Mesenchymal stem cell (in vitro differentiated cells and primary cell): ENCODE measurements around the gene KLF16.

Experiments used
- DNase-seq: peaks from one replicate; pipeline ENCODE4 v3.0.0-alpha.2; 2013
- H2AFZ ChIP-seq: one replicate; pipeline ENCODE4 v1.6.1; 2013; ENCODE audit warnings: low read depth, mild to moderate bottlenecking, control low read depth, inconsistent platforms, low read length, moderate library complexity
- H2AK5ac ChIP-seq: 2 replicates; pipeline ENCODE4 v1.6.1; 2013; ENCODE audit warnings: low read length, moderate library complexity, mild to moderate bottlenecking, inconsistent platforms; ENCODE audit not compliant: severe bottlenecking
- H2BK120ac ChIP-seq: one replicate; pipeline ENCODE4 v1.6.1; 2013; ENCODE audit warnings: low read depth, mild to moderate bottlenecking, inconsistent platforms, low read length, moderate library complexity
- H2BK12ac ChIP-seq, 2 experiments: one replicate each; pipeline ENCODE4 v1.6.1; 2013; ENCODE audit warnings: inconsistent platforms in 2 of 2, low read length in 2 of 2, mild to moderate bottlenecking in 2 of 2, moderate library complexity in 2 of 2, control low read depth in 1 of 2
- H2BK15ac ChIP-seq: one replicate; pipeline ENCODE4 v1.6.1; 2013; ENCODE audit warnings: mild to moderate bottlenecking, low read depth, inconsistent platforms; ENCODE audit not compliant: poor library complexity, severe bottlenecking
- H2BK5ac ChIP-seq: 2 replicates; pipeline ENCODE4 v1.6.1; 2013; ENCODE audit warnings: low read depth, mild to moderate bottlenecking, low read length, control low read depth, inconsistent platforms; ENCODE audit not compliant: poor library complexity, severe bottlenecking
- H3K14ac ChIP-seq, 2 experiments: one replicate each; pipeline ENCODE4 v1.6.1; 2013; ENCODE audit warnings: inconsistent platforms in 2 of 2, low read length in 2 of 2, control low read depth in 1 of 2, mild to moderate bottlenecking in 1 of 2, moderate library complexity in 1 of 2
- H3K18ac ChIP-seq, 2 experiments: one replicate each; pipeline ENCODE4 v1.6.1; 2013; ENCODE audit warnings: inconsistent platforms in 2 of 2, low read length in 2 of 2, control low read depth in 1 of 2, low read depth in 1 of 2, mild to moderate bottlenecking in 1 of 2
- H3K23ac ChIP-seq, 2 experiments: one replicate each; pipeline ENCODE4 v1.6.1; 2013; ENCODE audit warnings: inconsistent platforms in 2 of 2, low read length in 2 of 2, mild to moderate bottlenecking in 2 of 2, moderate library complexity in 2 of 2, control low read depth in 1 of 2
- H3K27ac ChIP-seq: 2 replicates; pipeline ENCODE4 v1.5.1; 2013; ENCODE audit warnings: mild to moderate bottlenecking, moderate library complexity, low read length, control low read depth, inconsistent platforms; ENCODE audit not compliant: poor library complexity, severe bottlenecking
- H3K27me3 ChIP-seq, 2 experiments: 2 replicates each; pipeline versions ENCODE4 v1.6.1 to v1.7.0; 2013; ENCODE audit warnings: low read length in 2 of 2, mild to moderate bottlenecking in 2 of 2, moderate library complexity in 2 of 2, control low read depth in 1 of 2, inconsistent platforms in 1 of 2; ENCODE audit not compliant: control insufficient read depth in 1 of 2, insufficient read depth in 1 of 2
- H3K36me3 ChIP-seq, 2 experiments: 2 replicates each; pipeline versions ENCODE4 v1.6.1 to v1.7.0; 2013; ENCODE audit warnings: low read length in 2 of 2, control low read depth in 1 of 2, inconsistent platforms in 1 of 2, low read depth in 1 of 2, mild to moderate bottlenecking in 1 of 2; ENCODE audit not compliant: insufficient read depth in 2 of 2, control insufficient read depth in 1 of 2
- H3K4ac ChIP-seq, 2 experiments: one replicate each; pipeline ENCODE4 v1.6.1; 2013; ENCODE audit warnings: inconsistent platforms in 2 of 2, low read length in 2 of 2, mild to moderate bottlenecking in 2 of 2, moderate library complexity in 2 of 2, control low read depth in 1 of 2, low read depth in 1 of 2
- H3K4me1 ChIP-seq: 2 replicates; pipeline ENCODE4 v1.6.1; 2013; ENCODE audit warnings: low read depth, low read length, control low read depth; ENCODE audit not compliant: control insufficient read depth, insufficient read depth
- H3K4me2 ChIP-seq: 2 replicates; pipeline ENCODE4 v1.6.1; 2013; ENCODE audit warnings: low read length, mild to moderate bottlenecking, inconsistent platforms; ENCODE audit not compliant: poor library complexity, severe bottlenecking
- H3K4me3 ChIP-seq, 2 experiments: 2 replicates each; pipeline versions ENCODE4 v1.5.1 to v1.7.0; 2013; ENCODE audit warnings: low read length in 2 of 2, mild to moderate bottlenecking in 2 of 2, control low read depth in 1 of 2, low read depth in 1 of 2; ENCODE audit not compliant: insufficient read depth in 1 of 2
- H3K79me1 ChIP-seq: replicated peaks from 2 replicates; pipeline ENCODE4 v1.6.1; 2013; ENCODE audit warnings: mild to moderate bottlenecking, control low read depth, low read length, inconsistent platforms; ENCODE audit not compliant: poor library complexity, severe bottlenecking
- H3K9ac ChIP-seq: 2 replicates; pipeline ENCODE4 v1.7.0; 2013; ENCODE audit warnings: mild to moderate bottlenecking, low read length, moderate library complexity
- H3K9me3 ChIP-seq: 2 replicates; pipeline ENCODE4 v1.7.0; 2013; ENCODE audit warnings: mild to moderate bottlenecking, low read length; ENCODE audit not compliant: control insufficient read depth
- H4K8ac ChIP-seq: one replicate; pipeline ENCODE4 v1.6.1; 2013; ENCODE audit warnings: inconsistent platforms, mild to moderate bottlenecking, low read length, moderate library complexity
- H4K91ac ChIP-seq: one replicate; pipeline ENCODE4 v1.6.1; 2013; ENCODE audit warnings: mild to moderate bottlenecking, low read length, inconsistent platforms
- WGBS: methylation state at CpG from one replicate; pipeline ENCODE4 v1.1.7; 2013; ENCODE audit warnings: mixed read lengths; 5-methylcytosine and 5-hydroxymethylcytosine counted together

The KLF16 gene

GRCh38 chr19:1805401-1806183 lies 57.8 kb downstream of the KLF16 start:
- H2AFZ ChIP-seq = no peak overlapping the region
- H3K9ac ChIP-seq = no peak overlapping the region
- DNase-seq = no peak
- no peak overlapping the region for H3K27ac ChIP-seq
- H3K27me3 ChIP-seq = peaks cover 0 to 4% of the 10 kb centered on the region in 2 experiments
- WGBS = 93% methylated on average over 17 of the region's 24 CpGs
- H3K18ac ChIP-seq = no peak overlapping the region
- H4K8ac ChIP-seq = no peak overlapping the region
- no peaks in the 10 kb centered on the region for H3K79me1 ChIP-seq
- no peak overlapping the region for H2BK12ac ChIP-seq
- no peak overlapping the region for H4K91ac ChIP-seq
- H3K36me3 ChIP-seq = peaks cover 0 to 45% of the 10 kb centered on the region in 2 experiments
- no peak overlapping the region for H2BK15ac ChIP-seq
- no peak overlapping the region for H2AK5ac ChIP-seq
- H3K4me3 ChIP-seq = no peak overlapping the region
- H3K14ac ChIP-seq = no peak overlapping the region
- H2BK5ac ChIP-seq = no peak overlapping the region
- no peak overlapping the region for H3K23ac ChIP-seq
- H3K9me3 ChIP-seq = no peaks in the 10 kb centered on the region
- H3K4ac ChIP-seq = no peak overlapping the region
- no peak overlapping the region for H2BK120ac ChIP-seq
- peaks cover 3% of the 10 kb centered on the region for H3K4me1 ChIP-seq
- H3K4me2 ChIP-seq = no peak overlapping the region

- Histone ChIP-seq H2BK15ac (no peak overlapping the region), H3K9ac (no peak overlapping the region), H2AK5ac (no peak overlapping the region), H3K27me3 (peaks cover 0 to 4% of the 10 kb centered on the region in 2 experiments), H3K27ac (no peak overlapping the region), H2AFZ (no peak overlapping the region), H3K4ac (no peak overlapping the region), H2BK5ac (no peak overlapping the region), H3K9me3 (no peaks in the 10 kb centered on the region), H3K4me1 (peaks cover 3% of the 10 kb centered on the region), H3K79me1 (no peaks in the 10 kb centered on the region), H2BK12ac (no peak overlapping the region), H3K36me3 (peaks cover 3 to 52% of the 10 kb centered on the region in 2 experiments), H3K4me2 (no peak overlapping the region), H4K8ac (no peak overlapping the region), H3K18ac (no peak overlapping the region), H3K23ac (no peak overlapping the region), H3K4me3 (no peak overlapping the region), H2BK120ac (no peak overlapping the region), H4K91ac (no peak overlapping the region), H3K14ac (no peak overlapping the region)
- no peak for DNase-seq
- WGBS = 94% methylated on average over 4 of the region's 6 CpGs
These were observed 58.5 kb downstream of the KLF16 start for GRCh38 chr19:1804858-1805257.
